Measurements from ENCODE around the gene ZNF524. TPM values are rescaled to one million over a fixed set of nuclear protein-coding genes. Genes with fewer than 3 reads are reported as not detected.
A peak's percentile ranks its signal among the peaks of the same experiment; 100 is the strongest.

Gene ZNF524
- total RNA-seq, 2 donors from 2014 or later, result 29.7 to 45.4 TPM

DNA sequence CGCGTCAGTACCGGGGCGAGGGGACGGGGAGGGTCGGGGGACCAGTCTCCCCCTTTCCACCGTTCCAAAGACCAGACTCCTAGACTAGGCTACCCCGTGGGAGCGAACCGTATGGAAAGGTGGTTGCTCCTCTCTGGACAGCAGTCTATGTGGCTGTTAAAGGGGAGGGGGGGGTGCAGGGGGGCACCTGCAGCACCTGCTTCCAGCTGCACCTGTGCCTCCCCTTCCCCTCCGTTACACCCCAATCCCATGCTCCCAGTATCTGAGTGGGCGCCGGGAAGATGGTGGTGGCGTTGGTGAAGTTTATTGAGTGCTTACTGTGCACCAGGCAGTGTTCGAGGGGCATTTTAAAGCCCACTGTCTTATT is 557 bp downstream of the ZNF524 start:
- no peak for TF ChIP-seq POLR2A (IDR thresholded peaks at IDR 0.05)
- TF ChIP-seq, protein P1, sequence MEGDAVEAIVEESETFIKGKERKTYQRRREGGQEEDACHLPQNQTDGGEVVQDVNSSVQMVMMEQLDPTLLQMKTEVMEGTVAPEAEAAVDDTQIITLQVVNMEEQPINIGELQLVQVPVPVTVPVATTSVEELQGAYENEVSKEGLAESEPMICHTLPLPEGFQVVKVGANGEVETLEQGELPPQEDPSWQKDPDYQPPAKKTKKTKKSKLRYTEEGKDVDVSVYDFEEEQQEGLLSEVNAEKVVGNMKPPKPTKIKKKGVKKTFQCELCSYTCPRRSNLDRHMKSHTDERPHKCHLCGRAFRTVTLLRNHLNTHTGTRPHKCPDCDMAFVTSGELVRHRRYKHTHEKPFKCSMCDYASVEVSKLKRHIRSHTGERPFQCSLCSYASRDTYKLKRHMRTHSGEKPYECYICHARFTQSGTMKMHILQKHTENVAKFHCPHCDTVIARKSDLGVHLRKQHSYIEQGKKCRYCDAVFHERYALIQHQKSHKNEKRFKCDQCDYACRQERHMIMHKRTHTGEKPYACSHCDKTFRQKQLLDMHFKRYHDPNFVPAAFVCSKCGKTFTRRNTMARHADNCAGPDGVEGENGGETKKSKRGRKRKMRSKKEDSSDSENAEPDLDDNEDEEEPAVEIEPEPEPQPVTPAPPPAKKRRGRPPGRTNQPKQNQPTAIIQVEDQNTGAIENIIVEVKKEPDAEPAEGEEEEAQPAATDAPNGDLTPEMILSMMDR (IDR thresholded peaks at IDR 0.05), result no peak
- WGBS, 2 donors, result 3 to 4% methylated on average over 11 to 15 of the region's 15 CpGs
- ATAC-seq, result no peak

DNA sequence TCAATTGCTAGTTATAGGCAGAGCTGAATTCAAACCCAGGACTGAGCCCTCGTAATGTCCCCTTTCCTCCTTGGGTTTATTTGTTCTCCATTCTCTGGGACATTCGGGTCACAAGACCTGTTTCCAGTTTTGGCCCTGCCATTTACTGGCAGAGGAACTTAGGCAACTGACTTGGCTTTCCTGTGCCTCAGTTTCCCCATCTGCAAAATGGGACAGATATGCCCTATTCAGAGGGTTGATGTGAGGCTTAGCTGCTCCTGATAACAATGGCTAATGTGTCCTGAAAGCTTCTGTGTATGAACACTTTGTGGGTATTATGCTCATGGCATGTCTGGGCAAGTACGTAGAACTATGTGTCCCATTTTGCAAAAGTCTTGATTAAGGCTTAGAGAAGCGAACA is 996 bp downstream of the ZNF524 start:
- ATAC-seq, result no peak
- H3K4me1 ChIP-seq, result peaks cover 29% of the 10 kb centered on the region
- peaks cover 0 to 5% of the 10 kb centered on the region in 2 donors for H3K36me3 ChIP-seq (replicated peaks in 1 of 2; ENCODE audit: insufficient read depth in 1 of 2, low read depth in 2 of 2)
- intact Hi-C loops (cut with DNase I), result no loop called here
- DNase-seq, result no peak
- peak overlapping the region; percentile 90 to 98 (median 94) for H3K27ac ChIP-seq
- H3K4me3 ChIP-seq, result peak overlapping the region; percentile 47 to 55
- H3K9me3 ChIP-seq, result no peaks in the 10 kb centered on the region
- 31 to 46% methylated on average over 4 of the region's 4 CpGs for WGBS, 2 donors
- H3K27me3 ChIP-seq, result no peaks in the 10 kb centered on the region
- TF ChIP-seq POLR2A (IDR thresholded peaks at IDR 0.05), result peak in 1 of 3 donors; percentile 14
- TF ChIP-seq, protein P1 (IDR thresholded peaks at IDR 0.05), result no peak

More for the DNA sequence above, 557 bp downstream of the ZNF524 start:
- Histone ChIP-seq H3K27ac (peak overlapping the region; percentile 90 to 98 (median 94)), H3K4me3 (peak overlapping the region; percentile 47 to 55), H3K9me3 (no peaks in the 10 kb centered on the region), H3K27me3 (no peaks in the 10 kb centered on the region), H3K4me1 (peaks cover 29% of the 10 kb centered on the region), H3K36me3 (replicated peaks in 1 of 2; ENCODE audit: insufficient read depth in 1 of 2, low read depth in 2 of 2) (peaks cover 0 to 5% of the 10 kb centered on the region in 2 donors)
- intact Hi-C loops (cut with DNase I), result no loop called here
- DNase-seq, result no peak

DNA sequence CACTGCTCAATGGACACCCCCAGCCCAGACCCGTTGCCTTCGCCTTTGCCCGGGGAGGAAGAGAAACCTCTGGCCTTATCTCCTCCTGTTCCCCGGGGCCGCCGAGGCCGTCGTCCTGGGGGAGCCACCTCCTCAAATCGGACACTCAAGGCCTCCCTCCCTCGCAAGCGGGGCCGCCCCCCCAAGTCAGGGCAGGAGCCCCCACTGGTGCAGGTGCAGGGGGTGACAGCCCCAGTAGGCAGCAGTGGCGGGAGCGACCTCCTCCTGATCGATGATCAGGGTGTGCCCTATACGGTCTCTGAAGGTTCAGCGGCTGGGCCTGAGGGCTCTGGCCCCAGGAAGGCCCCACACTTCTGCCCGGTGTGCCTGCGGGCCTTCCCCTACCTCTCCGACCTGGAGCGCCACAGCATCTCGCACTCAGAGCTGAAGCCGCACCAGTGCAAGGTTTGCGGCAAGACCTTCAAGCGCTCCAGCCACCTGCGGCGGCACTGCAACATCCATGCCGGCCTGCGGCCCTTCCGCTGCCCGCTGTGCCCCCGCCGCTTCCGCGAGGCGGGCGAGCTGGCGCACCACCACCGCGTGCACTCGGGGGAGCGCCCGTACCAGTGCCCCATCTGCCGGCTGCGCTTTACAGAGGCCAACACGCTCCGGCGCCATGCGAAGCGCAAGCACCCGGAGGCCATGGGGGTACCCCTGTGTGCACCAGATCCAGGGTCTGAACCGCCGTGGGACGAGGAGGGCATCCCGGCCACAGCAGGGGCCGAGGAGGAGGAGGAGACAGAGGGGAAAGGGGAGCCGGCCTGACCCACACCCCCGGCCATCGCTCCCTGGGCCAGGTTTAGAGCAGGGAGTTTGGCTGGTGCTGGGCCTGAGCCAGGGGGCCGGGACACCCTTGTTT is 2.3 kb downstream of the ZNF524 start:
- H3K4me1 ChIP-seq, result peaks cover 38% of the 10 kb centered on the region
- WGBS, 2 donors, result 93 to 95% methylated on average over 26 to 58 of the region's 60 CpGs
- intact Hi-C loops (cut with DNase I), result no loop called here

DNA sequence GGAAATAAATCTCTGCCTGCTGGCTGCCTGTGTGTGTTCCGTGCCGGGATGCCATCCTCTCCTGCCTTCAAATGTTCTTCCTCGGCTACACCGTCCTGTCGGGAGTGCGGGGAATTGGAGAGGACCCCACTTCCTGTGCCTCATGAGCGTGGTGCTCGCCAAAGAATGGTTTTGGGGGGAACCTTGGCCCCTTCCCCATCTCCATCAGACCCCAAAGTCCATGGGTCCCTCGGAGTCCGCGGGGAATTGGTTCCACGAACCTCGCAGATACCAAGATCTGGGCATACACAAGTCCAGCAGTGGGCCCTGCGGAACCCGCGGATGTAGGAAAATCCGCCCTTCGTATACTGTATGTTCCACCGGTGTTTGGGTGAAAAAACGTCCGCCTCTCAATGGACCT is 3.0 kb downstream of the ZNF524 start:
- no peak for DNase-seq
- intact Hi-C loops (cut with DNase I), result no loop called here
- 83 to 88% methylated on average over 21 of the region's 21 CpGs for WGBS, 2 donors

More for the DNA sequence above, 2.3 kb downstream of the ZNF524 start:
- no peak for TF ChIP-seq POLR2A (IDR thresholded peaks at IDR 0.05)
- TF ChIP-seq, protein P1 (IDR thresholded peaks at IDR 0.05), result no peak
- H3K9me3 ChIP-seq, result no peaks in the 10 kb centered on the region
- H3K27ac ChIP-seq, result peak overlapping the region in 2 of 4 donors; percentile 97 to 98
- DNase-seq, result no peak
- no peaks in the 10 kb centered on the region for H3K27me3 ChIP-seq
- H3K4me3 ChIP-seq, result no peak overlapping the region
- ATAC-seq, result no peak
- H3K36me3 ChIP-seq (replicated peaks in 1 of 2; ENCODE audit: insufficient read depth in 1 of 2, low read depth in 2 of 2), result no peaks in the 10 kb centered on the region

More for the DNA sequence above, 3.0 kb downstream of the ZNF524 start:
- no peak overlapping the region for H3K4me3 ChIP-seq
- H3K27ac ChIP-seq, result no peak overlapping the region
- H3K27me3 ChIP-seq, result no peaks in the 10 kb centered on the region
- ATAC-seq, result no peak
- TF ChIP-seq POLR2A (IDR thresholded peaks at IDR 0.05), result no peak
- TF ChIP-seq, protein P1 (IDR thresholded peaks at IDR 0.05), result no peak
- no peaks in the 10 kb centered on the region for H3K9me3 ChIP-seq
- peaks cover 42% of the 10 kb centered on the region for H3K4me1 ChIP-seq
- H3K36me3 ChIP-seq (replicated peaks in 1 of 2; ENCODE audit: insufficient read depth in 1 of 2, low read depth in 2 of 2), result no peaks in the 10 kb centered on the region

Measured in body of pancreas (tissue), 4 donors.